ENCODE data around the gene FAM168A. TPM values are rescaled to one million over a fixed set of nuclear protein-coding genes. Genes with fewer than 3 reads are reported as not detected.
"Not testable (repeated sequence)": the region's sequence is repeated elsewhere in the genome, so short reads cannot be mapped to it uniquely, and the experiment has no call there.

The FAM168A gene
- total and polyA plus RNA-seq, 9 donors = 17.6 to 35.4 (median 24.8) TPM

DNA sequence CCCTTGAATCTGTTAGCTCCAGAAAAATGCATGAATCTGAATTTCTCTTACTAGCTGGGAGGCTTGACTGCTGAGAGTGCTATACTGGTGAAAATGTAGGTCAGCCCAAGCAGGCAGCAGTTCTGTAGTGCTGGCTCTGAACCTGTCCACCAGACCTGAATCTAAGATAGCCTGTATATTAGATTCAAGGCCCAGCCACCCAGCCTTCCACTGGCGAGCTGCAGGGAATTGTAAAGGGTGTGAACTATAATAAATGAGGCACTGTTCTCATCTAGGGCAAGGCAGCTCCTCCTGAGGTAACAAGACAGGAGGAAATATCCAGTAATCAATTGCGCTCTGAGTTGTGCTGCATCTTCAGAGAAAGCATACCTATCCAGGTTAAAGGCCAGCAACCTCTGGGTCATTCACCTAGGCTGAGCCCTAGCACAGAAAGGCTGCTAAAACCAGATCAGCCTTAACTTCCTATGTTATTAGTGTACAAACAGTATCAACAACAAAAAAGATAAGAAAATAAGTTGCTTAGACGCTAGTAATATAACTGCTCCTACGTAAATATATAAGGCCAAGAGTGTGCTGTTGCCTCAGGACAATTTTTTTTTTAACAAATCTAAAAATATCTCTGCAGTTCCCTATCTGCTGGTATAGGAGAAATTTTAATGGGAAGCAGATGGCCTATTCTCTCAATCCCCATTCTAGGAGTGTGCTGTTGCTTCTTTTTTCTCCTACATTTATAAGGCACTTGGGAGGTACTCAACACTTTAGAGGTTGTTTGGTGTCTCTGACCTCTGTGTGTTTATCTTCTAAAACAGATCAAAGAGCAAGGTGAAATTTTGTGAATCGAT, 158.7 kb downstream of the FAM168A start:
- WGBS (ENCODE audit: insufficient coverage) = no CpG with 5 or more reads among the region's 5 CpGs
- Histone ChIP-seq H3K27me3 (ENCODE audit: control insufficient read depth, insufficient read depth, low read length) (no peaks in the 10 kb centered on the region), H3K36me3 (ENCODE audit: control insufficient read depth, insufficient read depth, low read length) (no peaks in the 10 kb centered on the region), H3K27ac (ENCODE audit: low read length) (peak overlapping the region; percentile 65), H3K4me1 (ENCODE audit: control insufficient read depth, insufficient read depth, low read length) (peaks cover 7% of the 10 kb centered on the region), H3K4me3 (ENCODE audit: low read length) (no peak overlapping the region), H3K9me3 (replicated peaks; ENCODE audit: control insufficient read depth, low read depth, low read length) (no peaks in the 10 kb centered on the region)
- DNase-seq = peak; percentile 84

DNA sequence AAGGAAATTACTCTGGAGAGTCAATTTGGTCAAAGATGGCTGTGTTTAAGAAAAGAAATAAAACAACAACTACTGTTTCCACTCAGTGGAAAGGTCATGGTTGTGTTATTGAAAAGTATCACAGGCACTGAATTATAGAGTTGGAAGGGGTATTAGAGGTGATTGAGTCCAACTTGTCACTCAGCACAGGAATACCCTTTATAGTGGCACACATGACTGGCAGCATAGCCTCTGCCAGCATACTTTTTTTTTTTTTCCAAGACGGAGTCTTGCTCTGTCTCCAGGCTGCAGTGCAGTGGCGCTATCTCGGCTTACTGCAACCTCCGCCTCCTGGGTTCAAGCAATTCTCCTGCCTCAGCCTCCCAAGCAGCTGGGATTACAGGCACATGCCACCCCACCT, 161.1 kb downstream of the FAM168A start:
- not testable (repeated sequence) for DNase-seq; H3K36me3 ChIP-seq (ENCODE audit: control insufficient read depth, insufficient read depth, low read length); H3K4me3 ChIP-seq (ENCODE audit: low read length); H3K27ac ChIP-seq (ENCODE audit: low read length); H3K27me3 ChIP-seq (ENCODE audit: control insufficient read depth, insufficient read depth, low read length); H3K9me3 ChIP-seq (replicated peaks; ENCODE audit: control insufficient read depth, low read depth, low read length); H3K4me1 ChIP-seq (ENCODE audit: control insufficient read depth, insufficient read depth, low read length)
- 67% methylated on average over 1 of the region's 4 CpGs for WGBS (ENCODE audit: insufficient coverage)

DNA sequence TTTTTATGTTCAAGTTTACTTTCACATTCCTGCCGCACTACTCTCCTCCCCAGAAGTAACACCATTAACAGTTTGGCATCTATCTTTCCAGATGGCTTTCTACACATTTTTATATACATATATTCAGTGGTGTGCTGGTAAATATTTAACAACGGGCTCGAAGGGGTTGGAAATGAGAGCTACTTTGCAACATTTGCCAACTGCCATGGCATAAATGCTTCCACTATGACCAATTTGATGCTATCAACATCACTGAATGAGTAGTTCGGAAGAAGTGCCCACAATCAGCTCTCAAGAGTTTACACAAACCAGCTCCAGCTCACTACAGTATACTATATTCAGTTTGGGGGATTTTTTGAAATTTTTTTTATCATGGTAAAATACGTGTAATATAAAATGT, 166.5 kb downstream of the FAM168A start:
- WGBS (ENCODE audit: insufficient coverage) = no CpG with 5 or more reads among the region's 5 CpGs
- DNase-seq = no peak
- Histone ChIP-seq H3K36me3 (ENCODE audit: control insufficient read depth, insufficient read depth, low read length) (peaks cover 6% of the 10 kb centered on the region), H3K27me3 (ENCODE audit: control insufficient read depth, insufficient read depth, low read length) (no peaks in the 10 kb centered on the region), H3K27ac (ENCODE audit: low read length) (no peak overlapping the region), H3K4me1 (ENCODE audit: control insufficient read depth, insufficient read depth, low read length) (peaks cover 7% of the 10 kb centered on the region), H3K4me3 (ENCODE audit: low read length) (no peak overlapping the region), H3K9me3 (replicated peaks; ENCODE audit: control insufficient read depth, low read depth, low read length) (no peaks in the 10 kb centered on the region)

DNA sequence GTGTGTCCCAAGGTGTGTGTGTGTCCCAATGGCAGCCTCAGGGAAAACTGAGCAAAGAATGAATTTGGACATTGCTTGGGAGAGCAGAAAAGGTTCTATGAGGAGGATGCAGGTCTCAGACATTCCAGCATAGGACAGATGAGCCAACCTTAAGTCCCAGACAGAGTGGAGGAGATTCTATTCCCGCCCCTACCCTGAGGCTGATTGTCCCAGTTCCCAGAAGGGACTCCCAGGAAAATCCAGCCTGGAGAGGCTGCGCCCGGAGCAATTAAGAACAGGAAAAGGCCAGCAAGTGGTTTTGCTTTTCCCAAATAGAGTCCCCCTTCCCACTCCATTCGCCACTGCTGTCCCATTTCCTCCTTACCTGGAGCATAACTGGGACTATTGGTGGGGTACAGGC, 167.6 kb downstream of the FAM168A start:
- Histone ChIP-seq H3K36me3 (ENCODE audit: control insufficient read depth, insufficient read depth, low read length) (peaks cover 6% of the 10 kb centered on the region), H3K27ac (ENCODE audit: low read length) (no peak overlapping the region), H3K4me1 (ENCODE audit: control insufficient read depth, insufficient read depth, low read length) (peaks cover 17% of the 10 kb centered on the region), H3K9me3 (replicated peaks; ENCODE audit: control insufficient read depth, low read depth, low read length) (no peaks in the 10 kb centered on the region), H3K27me3 (ENCODE audit: control insufficient read depth, insufficient read depth, low read length) (no peaks in the 10 kb centered on the region), H3K4me3 (ENCODE audit: low read length) (no peak overlapping the region)
- WGBS (ENCODE audit: insufficient coverage) = 80% methylated on average over 3 of the region's 4 CpGs
- DNase-seq = no peak

DNA sequence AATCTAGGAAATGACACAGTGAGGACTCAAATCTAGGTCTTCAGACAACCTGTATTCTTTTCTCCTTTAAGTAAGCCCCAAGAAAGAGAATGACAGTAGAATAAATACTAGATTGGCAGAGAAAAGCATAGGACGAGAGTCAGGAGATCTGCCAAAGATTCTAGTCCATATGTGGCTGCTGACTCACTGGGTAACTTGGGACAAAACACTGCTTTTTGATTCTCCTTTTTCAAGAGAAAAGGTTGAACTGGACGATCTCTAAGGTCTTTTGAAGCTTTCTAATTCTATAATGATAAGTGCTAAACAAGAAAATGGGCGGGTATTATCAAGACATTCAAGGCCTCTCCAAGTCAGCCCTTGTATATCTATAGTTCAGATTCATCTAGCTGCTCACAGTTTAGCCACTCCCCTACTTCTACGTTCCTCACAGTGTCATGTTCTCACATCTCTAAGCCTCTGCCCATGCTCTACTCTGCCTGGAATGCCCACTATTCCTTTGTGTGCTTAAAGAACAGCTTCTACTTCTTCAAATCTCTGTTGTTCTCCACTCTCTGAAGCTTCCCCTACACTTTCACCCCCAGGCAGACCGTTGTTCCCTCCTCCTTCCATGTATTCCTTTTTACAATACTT, 168.7 kb downstream of the FAM168A start:
- DNase-seq = no peak
- WGBS (ENCODE audit: insufficient coverage) = 56% methylated on average over 4 of the region's 5 CpGs
- Histone ChIP-seq H3K9me3 (replicated peaks; ENCODE audit: control insufficient read depth, low read depth, low read length) (no peaks in the 10 kb centered on the region), H3K36me3 (ENCODE audit: control insufficient read depth, insufficient read depth, low read length) (peaks cover 6% of the 10 kb centered on the region), H3K4me1 (ENCODE audit: control insufficient read depth, insufficient read depth, low read length) (peaks cover 20% of the 10 kb centered on the region), H3K27ac (ENCODE audit: low read length) (no peak overlapping the region), H3K27me3 (ENCODE audit: control insufficient read depth, insufficient read depth, low read length) (no peaks in the 10 kb centered on the region), H3K4me3 (ENCODE audit: low read length) (no peak overlapping the region)

DNA sequence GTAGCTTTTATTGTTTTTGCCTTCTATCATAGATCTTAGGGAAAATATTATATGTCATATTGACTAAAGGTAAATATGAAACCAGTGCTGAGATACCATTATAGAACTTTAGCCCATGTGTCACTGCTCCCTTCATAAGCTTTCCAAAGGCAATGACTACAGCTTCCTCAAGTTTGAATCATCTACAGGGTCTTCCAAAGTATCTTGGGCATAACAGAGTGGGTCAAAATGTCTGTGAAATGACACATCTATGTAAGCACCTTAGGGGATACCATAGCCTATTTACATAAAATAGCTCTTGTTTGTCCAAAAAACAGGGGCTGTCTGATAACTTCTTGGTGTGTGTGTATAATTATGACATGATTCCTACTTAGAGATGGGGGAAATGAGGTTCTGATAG, 169.2 kb downstream of the FAM168A start:
- Histone ChIP-seq H3K27me3 (ENCODE audit: control insufficient read depth, insufficient read depth, low read length) (no peaks in the 10 kb centered on the region), H3K36me3 (ENCODE audit: control insufficient read depth, insufficient read depth, low read length) (peaks cover 6% of the 10 kb centered on the region), H3K4me1 (ENCODE audit: control insufficient read depth, insufficient read depth, low read length) (peaks cover 20% of the 10 kb centered on the region), H3K27ac (ENCODE audit: low read length) (no peak overlapping the region), H3K4me3 (ENCODE audit: low read length) (no peak overlapping the region), H3K9me3 (replicated peaks; ENCODE audit: control insufficient read depth, low read depth, low read length) (no peaks in the 10 kb centered on the region)
- DNase-seq = no peak

DNA sequence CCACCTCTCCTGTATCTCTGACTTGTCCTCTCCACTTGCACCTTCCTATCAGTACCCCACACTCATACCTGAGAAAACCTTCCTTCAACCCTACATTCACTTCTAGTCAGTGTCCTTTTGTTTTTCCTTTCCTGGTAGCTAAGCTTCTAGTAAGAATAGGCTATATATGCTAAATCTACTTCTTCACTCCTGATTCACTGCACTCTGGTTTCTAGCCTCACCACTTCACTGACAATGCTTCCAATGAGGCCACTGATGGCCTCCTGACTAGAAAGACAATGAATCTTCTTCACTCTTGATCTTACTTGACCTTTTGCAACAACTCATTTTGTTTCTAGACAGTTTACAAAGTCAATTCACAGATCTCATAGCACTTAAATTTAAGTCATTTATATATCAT, 169.7 kb downstream of the FAM168A start:
- peaks cover 20% of the 10 kb centered on the region for H3K4me1 ChIP-seq (ENCODE audit: control insufficient read depth, insufficient read depth, low read length)
- no peak overlapping the region for H3K4me3 ChIP-seq (ENCODE audit: low read length)
- H3K36me3 ChIP-seq (ENCODE audit: control insufficient read depth, insufficient read depth, low read length) = peaks cover 6% of the 10 kb centered on the region
- no peak for DNase-seq
- no peaks in the 10 kb centered on the region for H3K9me3 ChIP-seq (replicated peaks; ENCODE audit: control insufficient read depth, low read depth, low read length)
- H3K27me3 ChIP-seq (ENCODE audit: control insufficient read depth, insufficient read depth, low read length) = no peaks in the 10 kb centered on the region
- no peak overlapping the region for H3K27ac ChIP-seq (ENCODE audit: low read length)

DNA sequence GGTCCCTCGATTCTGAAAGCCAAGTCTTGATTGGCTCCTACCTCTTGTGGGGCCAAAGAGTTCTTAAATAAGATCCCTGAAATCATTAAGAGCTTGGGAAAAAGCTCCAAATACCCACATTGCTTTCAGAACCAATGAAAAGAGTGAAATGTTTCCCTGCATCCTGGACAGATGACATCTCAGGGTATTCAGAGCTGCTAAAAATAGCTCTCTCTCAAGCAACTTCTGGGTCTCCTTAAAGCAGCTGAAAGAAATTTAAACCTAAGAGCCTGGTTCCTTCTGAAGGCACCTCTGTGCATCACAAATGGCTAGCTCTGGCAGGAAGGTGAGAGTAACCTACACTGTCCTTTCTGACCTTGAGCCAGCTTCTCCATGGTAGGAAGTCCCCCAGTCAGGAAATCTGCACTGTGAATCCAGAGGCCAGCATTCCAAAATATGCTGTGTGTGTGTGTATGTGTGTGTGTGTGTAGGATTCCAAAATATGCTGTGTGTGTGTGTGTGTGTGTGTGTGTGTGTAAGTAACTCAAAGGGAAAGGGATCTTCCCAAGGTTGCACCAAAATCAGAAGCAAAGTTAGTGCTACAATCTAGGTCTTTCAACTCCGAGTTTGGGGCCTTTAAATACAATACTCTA, 171.6 kb downstream of the FAM168A start:
- Histone ChIP-seq H3K9me3 (replicated peaks; ENCODE audit: control insufficient read depth, low read depth, low read length) (no peaks in the 10 kb centered on the region), H3K4me3 (ENCODE audit: low read length) (no peak overlapping the region), H3K27ac (ENCODE audit: low read length) (peak overlapping the region; percentile 43), H3K36me3 (ENCODE audit: control insufficient read depth, insufficient read depth, low read length) (peaks cover 6% of the 10 kb centered on the region), H3K4me1 (ENCODE audit: control insufficient read depth, insufficient read depth, low read length) (peaks cover 20% of the 10 kb centered on the region), H3K27me3 (ENCODE audit: control insufficient read depth, insufficient read depth, low read length) (no peaks in the 10 kb centered on the region)
- peak; percentile 64 for DNase-seq
- no CpG with 5 or more reads among the region's 2 CpGs for WGBS (ENCODE audit: insufficient coverage)

DNA sequence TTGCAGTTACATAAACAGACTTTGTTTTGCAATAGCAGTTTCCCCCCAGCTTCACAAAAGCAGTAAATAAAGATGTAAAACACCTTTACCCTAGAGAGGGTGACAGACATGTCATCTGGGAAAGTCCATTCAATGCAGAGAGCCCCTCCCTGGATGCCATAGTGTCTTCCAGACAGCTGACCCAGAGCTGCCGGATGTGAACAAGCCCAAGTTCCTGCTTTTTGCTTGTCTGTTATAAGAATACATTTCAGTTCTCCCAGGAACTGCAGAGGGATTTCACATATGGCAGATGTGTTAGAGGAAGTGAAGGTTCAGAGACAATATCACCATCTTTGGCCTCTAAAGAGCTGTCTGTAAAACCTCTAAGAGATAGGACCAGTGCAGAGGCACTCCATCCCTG, 172.8 kb downstream of the FAM168A start:
- H3K4me3 ChIP-seq (ENCODE audit: low read length) = no peak overlapping the region
- peaks cover 20% of the 10 kb centered on the region for H3K4me1 ChIP-seq (ENCODE audit: control insufficient read depth, insufficient read depth, low read length)
- H3K9me3 ChIP-seq (replicated peaks; ENCODE audit: control insufficient read depth, low read depth, low read length) = no peaks in the 10 kb centered on the region
- no peaks in the 10 kb centered on the region for H3K27me3 ChIP-seq (ENCODE audit: control insufficient read depth, insufficient read depth, low read length)
- peaks cover 1% of the 10 kb centered on the region for H3K36me3 ChIP-seq (ENCODE audit: control insufficient read depth, insufficient read depth, low read length)
- no CpG with 5 or more reads among the region's 1 CpG for WGBS (ENCODE audit: insufficient coverage)
- H3K27ac ChIP-seq (ENCODE audit: low read length) = no peak overlapping the region
- DNase-seq = peak; percentile 67

DNA sequence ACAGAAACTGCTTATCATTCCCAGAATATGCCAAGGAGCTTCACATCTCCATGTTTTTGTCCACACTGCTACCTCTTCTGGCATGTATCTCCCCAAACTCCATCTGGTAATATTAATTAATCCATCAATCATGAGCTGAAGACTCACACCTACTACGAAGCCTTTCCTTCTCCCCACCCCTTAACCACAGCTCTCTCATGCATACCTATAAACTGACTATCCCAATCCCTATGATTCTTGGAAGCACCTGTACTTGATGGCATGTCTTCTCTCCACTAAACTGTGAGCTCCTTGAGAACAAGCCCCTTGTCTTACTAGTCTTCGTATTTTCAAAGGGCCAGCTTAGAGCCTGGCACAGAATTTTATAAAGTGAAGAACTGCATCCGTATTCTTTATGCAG, 174.4 kb downstream of the FAM168A start:
- Histone ChIP-seq H3K4me1 (ENCODE audit: control insufficient read depth, insufficient read depth, low read length) (peaks cover 14% of the 10 kb centered on the region), H3K27me3 (ENCODE audit: control insufficient read depth, insufficient read depth, low read length) (no peaks in the 10 kb centered on the region), H3K4me3 (ENCODE audit: low read length) (no peak overlapping the region), H3K9me3 (replicated peaks; ENCODE audit: control insufficient read depth, low read depth, low read length) (no peaks in the 10 kb centered on the region), H3K27ac (ENCODE audit: low read length) (no peak overlapping the region), H3K36me3 (ENCODE audit: control insufficient read depth, insufficient read depth, low read length) (peaks cover 5% of the 10 kb centered on the region)
- WGBS (ENCODE audit: insufficient coverage) = 82% methylated on average over 1 of the region's 3 CpGs
- no peak for DNase-seq
